HG02885 (cell line): ENCODE measurements around the gene PCDHA6.
"Not testable (repeated sequence)": the region's sequence is repeated elsewhere in the genome, so short reads cannot be mapped to it uniquely, and the experiment has no call there.

ENCODE experiments used
- ATAC-seq: cut with Tn5 transposase; IDR thresholded peaks from one replicate; pipeline ENCODE4 v1.9.1; 2021; ENCODE audit warnings: mild to moderate bottlenecking; ENCODE audit not compliant: unreplicated experiment, poor library complexity

Gene PCDHA6

GRCh38 chr5:140857177-140857986 lies 29.6 kb downstream of the PCDHA6 start:
- ATAC-seq, result no peak

DNA sequence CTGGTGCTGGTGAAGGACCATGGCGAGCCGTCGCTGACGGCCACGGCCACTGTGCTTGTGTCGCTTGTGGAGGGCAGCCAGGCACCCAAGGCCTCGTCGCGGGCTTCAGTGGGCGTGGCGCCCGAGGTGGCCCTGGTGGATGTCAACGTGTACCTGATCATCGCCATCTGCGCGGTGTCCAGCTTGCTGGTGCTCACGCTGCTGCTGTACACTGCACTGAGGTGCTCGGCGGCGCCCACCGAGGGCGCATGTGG lies 30.2 kb downstream of the PCDHA6 start:
- no peak for ATAC-seq

DNA sequence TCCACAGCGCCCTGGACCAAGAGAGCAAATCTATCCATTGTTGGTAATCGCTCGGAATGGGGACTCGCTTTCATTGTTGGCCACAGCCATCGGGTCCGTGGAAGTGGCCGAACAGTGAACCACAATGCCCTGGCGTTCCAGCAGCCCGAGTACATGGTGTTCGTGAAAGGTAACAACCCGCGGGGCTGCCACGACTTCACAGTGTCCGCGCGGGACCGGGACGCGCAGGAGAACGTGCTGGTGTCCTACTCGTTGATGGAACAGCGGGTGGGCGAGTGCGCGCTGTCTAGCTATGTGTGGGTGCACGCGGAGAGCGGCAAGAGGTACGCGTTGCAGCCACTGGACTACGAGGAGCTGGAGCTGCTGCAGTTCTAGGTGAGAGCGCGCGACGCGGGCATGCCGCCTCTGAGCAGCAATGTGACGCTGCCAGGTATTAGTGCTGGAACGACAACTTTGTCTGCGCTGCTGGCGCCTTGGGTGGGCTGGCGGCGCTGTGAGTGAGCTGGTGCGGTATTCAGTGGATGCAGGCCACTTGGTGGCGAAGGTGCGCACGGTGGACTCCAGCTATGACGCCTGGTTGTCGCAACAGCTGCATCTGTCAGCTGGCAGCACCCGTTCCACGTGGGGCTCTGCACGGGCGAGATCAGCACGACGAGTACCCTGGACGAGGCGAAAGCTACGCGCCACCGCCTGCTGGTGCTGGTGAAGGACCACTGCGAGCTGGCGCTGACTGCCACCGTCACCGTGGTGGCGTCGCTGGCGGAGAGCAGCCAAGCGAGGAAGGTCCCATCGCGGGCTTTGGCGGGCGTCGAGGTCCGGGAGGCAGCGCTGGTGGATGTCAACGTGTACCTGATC lies 34.9 kb downstream of the PCDHA6 start:
- no peak for ATAC-seq

DNA sequence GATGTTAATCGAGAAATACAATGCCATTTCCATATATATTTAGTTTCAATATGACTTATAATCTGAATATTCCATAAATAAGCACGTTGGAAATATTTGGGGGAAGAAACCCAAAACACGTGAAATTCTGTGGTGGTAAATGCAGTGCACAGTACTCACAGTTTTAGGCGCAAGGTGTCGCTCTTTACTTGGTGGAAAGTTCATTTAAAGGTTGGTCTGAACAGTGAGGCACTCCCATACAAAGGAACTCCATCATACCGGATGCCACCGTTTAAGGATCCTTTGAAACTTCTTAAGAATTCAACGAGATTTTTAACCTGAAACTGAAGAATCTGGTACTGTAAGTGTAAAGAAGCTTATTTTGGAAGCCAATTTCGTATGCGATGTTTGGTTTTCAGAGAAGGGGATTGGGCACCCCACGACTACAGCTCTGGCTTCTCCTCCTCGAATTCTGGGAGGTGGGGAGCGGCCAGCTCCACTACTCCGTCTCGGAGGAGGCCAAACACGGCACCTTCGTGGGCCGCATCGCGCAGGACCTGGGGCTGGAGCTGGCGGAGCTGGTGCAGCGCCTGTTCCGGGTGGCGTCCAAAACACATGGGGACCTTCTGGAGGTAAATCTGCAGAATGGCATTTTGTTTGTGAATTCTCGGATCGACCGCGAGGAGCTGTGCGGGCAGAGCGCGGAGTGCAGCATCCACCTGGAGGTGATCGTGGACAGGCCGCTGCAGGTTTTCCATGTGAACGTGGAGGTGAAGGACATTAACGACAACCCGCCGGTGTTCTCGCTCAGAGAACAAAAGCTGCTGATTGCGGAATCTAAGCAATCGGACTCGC lies 41.2 kb downstream of the PCDHA6 start, which contains the start of gene PCDHA11:
Gene PCDHA11 (plus strand): TSS at position 237 of the 834 bp plus-strand sequence. CDS start 147 bp downstream, at position 384.
- ATAC-seq, result no peak

DNA sequence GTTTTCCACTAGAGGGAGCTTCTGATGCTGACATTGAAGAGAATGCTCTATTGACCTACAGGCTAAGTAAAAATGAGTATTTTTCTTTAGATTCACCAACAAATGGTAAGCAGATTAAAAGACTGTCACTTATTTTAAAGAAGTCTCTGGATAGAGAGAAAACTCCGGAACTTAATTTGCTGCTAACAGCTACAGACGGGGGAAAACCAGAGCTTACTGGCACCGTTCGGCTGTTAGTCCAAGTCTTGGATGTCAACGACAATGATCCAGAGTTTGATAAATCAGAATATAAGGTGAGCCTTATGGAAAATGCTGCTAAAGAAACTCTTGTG lies 41.8 kb downstream of the PCDHA6 start:
- ATAC-seq, result no peak

- ATAC-seq, result no peak
These were observed 42.8 kb downstream of the PCDHA6 start for GRCh38 chr5:140870221-140871201.

- ATAC-seq, result no peak
These were observed 47.6 kb downstream of the PCDHA6 start, which contains the start of gene PCDHA12 for GRCh38 chr5:140875085-140876065. Gene PCDHA12, plus strand, starts transcription at chr5:140875308. Its CDS starts 165 bp downstream, at chr5:140875473.

DNA sequence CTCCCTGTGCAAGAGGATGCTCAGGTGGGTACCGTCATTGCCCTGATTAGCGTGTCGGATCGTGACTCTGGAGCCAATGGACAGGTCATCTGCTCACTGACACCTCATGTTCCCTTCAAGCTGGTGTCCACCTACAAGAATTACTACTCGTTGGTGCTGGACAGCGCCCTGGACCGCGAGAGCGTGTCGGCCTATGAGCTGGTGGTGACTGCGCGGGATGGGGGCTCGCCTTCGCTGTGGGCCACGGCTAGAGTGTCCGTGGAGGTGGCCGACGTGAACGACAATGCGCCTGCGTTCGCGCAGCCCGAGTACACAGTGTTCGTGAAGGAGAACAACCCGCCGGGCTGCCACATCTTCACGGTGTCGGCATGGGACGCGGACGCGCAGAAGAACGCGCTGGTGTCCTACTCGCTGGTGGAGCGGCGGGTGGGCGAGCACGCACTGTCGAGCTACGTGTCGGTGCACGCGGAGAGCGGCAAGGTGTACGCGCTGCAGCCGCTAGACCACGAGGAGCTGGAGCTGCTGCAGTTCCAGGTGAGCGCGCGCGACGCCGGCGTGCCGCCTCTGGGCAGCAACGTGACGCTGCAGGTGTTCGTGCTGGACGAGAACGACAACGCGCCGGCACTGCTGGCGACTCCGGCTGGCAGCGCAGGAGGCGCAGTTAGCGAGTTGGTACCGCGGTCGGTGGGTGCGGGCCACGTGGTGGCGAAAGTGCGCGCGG lies 48.9 kb downstream of the PCDHA6 start:
- not testable (repeated sequence) for ATAC-seq

GRCh38 chr5:140877262-140877581 lies 49.5 kb downstream of the PCDHA6 start:
- no peak for ATAC-seq
